C4-2B (cell line): ENCODE data around the gene ITPRID2.

Experiments
- CTCF ChIP-seq: fragments of 450-650 bp; conservative IDR thresholded peaks from 2 replicates; pipeline ENCODE4 v1.5.1; 2017; ENCODE audit warnings: mild to moderate bottlenecking
- ZFX ChIP-seq: fragments of 450-650 bp; IDR thresholded peaks from 2 replicates; pipeline ENCODE4 v1.6.1; 2017

- TF ChIP-seq CTCF (no peak), ZFX (no peak)
Observed at GRCh38 chr2:181977661-181978350, 86.3 kb downstream of the ITPRID2 start.
